GM13976 (cell line): ENCODE results near the gene CASK.

Experiments
- DNase-seq: peaks from one replicate; pipeline ENCODE4 v3.0.0; 2012; ENCODE audit warnings: low spot score
- in situ Hi-C: fragments of 300-500 bp; cut with MboI; formaldehyde crosslinking; loops from one replicate; pipeline ENCODE4 v1.12.0; 2022; ENCODE audit warnings: low sequenced_read_pairs, mixed read lengths, inconsistent platforms; ENCODE audit not compliant: unreplicated experiment
- TF ChIP-seq, protein P1 (sequence below): IDR thresholded peaks from 2 replicates; pipeline ENCODE4 v1.5.1; 2012; ENCODE audit warnings: borderline replicate concordance, mild to moderate bottlenecking; ENCODE audit not compliant: insufficient read depth; ENCODE audit errors: extremely low read depth, missing control alignments, control extremely low read depth

Gene CASK

GRCh38 chrX:41471786-41472185 is 451.6 kb downstream of the CASK start:
- TF ChIP-seq, protein P1, sequence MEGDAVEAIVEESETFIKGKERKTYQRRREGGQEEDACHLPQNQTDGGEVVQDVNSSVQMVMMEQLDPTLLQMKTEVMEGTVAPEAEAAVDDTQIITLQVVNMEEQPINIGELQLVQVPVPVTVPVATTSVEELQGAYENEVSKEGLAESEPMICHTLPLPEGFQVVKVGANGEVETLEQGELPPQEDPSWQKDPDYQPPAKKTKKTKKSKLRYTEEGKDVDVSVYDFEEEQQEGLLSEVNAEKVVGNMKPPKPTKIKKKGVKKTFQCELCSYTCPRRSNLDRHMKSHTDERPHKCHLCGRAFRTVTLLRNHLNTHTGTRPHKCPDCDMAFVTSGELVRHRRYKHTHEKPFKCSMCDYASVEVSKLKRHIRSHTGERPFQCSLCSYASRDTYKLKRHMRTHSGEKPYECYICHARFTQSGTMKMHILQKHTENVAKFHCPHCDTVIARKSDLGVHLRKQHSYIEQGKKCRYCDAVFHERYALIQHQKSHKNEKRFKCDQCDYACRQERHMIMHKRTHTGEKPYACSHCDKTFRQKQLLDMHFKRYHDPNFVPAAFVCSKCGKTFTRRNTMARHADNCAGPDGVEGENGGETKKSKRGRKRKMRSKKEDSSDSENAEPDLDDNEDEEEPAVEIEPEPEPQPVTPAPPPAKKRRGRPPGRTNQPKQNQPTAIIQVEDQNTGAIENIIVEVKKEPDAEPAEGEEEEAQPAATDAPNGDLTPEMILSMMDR, result no peak
- in situ Hi-C loops, result no loop called here
- DNase-seq, result no peak

DNA sequence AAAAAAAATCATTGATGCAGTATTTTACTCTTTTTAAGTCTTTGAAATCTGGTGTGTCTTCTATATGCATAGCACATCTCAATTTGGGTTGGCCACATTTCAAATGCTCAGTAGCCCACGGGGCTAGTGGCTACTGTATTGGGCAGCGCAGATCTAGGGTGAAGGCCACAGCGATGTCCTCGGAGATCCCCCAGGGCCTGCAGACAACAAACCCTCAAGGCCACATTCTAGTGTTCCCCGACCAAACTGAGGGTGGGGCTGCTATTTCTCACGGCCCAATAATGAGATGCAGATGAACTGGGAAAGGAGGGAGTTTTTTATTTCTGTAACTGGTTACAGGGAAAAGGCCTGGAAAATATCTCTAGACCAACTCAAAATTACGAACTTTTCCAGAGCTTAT is 452.6 kb downstream of the CASK start:
- no peak for DNase-seq
- in situ Hi-C loops, result no loop called here

DNA sequence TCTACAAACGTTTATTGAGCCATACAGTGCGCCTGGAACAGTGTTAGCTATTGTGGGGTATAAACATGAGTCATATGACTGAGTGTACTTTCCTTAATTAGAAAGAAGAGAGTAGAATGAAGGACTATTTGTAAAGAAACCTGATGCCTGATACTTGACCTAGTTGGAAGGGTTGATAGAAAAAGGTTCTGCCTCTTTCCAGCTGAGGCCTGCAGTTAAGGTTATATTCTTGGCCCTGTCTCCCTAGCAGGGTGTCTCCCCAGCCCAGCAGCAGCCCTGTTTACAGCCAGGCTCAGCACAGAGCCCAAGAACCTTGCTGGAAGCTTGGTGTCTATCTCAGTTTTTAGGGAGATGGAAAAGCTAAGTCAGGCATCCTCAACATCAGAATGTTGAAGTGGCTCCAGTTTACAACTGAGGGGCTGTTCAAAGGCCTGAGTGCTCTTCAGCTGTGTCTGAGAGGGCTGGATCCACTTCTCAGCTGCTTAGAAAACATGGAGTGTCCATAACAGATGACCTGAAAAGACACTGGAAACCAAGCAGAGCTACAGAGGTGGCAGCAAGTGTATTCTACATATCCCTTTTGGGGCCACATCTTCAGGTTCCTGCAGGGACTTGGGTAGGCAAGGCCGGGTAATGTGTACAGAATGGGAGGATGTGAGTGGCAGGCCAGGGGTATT is 454.6 kb downstream of the CASK start:
- DNase-seq, result no peak
- TF ChIP-seq, protein P1, result no peak
- in situ Hi-C loops, result no loop called here

More for the DNA sequence above, 452.6 kb downstream of the CASK start:
- TF ChIP-seq, protein P1, result no peak
